HG02981 (cell line): ENCODE measurements around the gene KMT2C.
"Not testable (repeated sequence)": the region's sequence is repeated elsewhere in the genome, so short reads cannot be mapped to it uniquely, and the experiment has no call there.

Source experiments
- ATAC-seq: cut with Tn5 transposase; IDR thresholded peaks from one replicate; pipeline ENCODE4 v1.9.1; 2021; ENCODE audit warnings: mild to moderate bottlenecking, moderate library complexity; ENCODE audit not compliant: unreplicated experiment

Gene KMT2C

GRCh38 chr7:152435384-152436110 lies at the start of gene KMT2C:
Gene KMT2C, minus strand, starts transcription at chr7:152436003. Its CDS starts 217 bp downstream, at chr7:152435786.
- peak; percentile 16 for ATAC-seq

GRCh38 chr7:152481082-152481481 lies 45.3 kb upstream of the KMT2C start:
- ATAC-seq, result no peak

DNA sequence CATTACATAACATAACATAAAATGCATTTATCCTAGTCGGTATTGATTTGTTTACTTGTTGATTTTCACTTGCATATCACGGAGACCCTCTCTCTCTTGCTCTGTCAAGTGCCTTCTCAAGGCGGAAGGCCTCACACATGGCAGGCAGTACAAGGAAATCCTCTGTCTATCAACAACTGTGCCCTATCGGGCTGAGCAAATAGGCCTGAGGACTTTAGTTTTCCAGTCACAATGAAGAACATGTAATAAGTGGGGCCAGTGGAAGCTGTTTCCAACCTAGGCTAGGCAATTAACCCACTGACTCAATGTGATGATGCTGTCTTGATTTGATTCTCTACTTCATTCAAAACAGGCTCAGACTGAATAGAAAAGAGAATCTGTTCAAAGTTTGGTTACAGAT lies 44.9 kb upstream of the KMT2C start:
- no peak for ATAC-seq

GRCh38 chr7:152479595-152479994 lies 43.8 kb upstream of the KMT2C start:
- no peak for ATAC-seq

GRCh38 chr7:152478140-152478539 lies 42.3 kb upstream of the KMT2C start:
- ATAC-seq, result no peak

- ATAC-seq, result no peak
These were observed 41.3 kb upstream of the KMT2C start for GRCh38 chr7:152477079-152477478.

GRCh38 chr7:152476551-152476950 lies 40.7 kb upstream of the KMT2C start:
- ATAC-seq, result no peak

GRCh38 chr7:152471023-152471620 lies 35.3 kb upstream of the KMT2C start:
- not testable (repeated sequence) for ATAC-seq

- ATAC-seq, result not testable (repeated sequence)
These were observed 34.6 kb upstream of the KMT2C start for GRCh38 chr7:152470251-152471022.

DNA sequence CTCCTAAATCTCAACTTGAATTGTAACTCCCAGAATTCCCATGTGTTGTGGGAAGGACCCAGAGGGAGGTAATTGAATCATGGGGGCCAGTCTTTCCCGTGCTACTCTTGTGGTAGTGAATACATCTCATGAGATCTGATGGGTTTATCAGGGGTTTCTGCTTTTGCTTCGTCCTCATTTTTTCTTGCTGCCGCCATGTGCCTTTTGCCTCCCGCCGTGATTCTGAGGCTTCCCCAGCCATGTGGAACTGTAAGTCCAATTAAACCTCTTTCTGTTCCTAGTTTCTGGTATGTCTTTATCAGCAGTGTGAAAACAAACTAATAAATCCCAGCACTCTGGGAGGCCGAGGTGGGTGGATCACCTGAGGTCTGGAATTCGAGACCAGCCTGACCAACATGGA lies 33.8 kb upstream of the KMT2C start:
- ATAC-seq, result not testable (repeated sequence)

DNA sequence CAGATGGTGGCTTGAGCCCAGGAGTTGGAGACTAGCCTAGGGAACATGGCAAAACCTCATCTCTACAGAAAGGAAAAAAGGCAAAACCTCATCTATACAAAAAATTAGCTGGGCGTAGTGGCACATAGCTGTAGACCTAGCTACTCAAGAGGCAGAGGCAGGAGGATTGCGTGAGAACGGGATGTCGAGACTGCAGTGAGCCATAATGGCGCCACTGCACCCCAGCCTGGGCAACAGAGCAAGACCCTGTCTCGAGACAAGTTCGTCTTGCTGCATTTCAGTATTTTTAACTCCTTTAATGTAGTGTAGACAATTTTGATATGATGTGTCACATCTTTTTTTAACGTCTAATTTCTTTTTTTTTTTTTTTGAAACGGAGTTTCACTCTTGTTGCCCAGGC lies 31.4 kb upstream of the KMT2C start:
- ATAC-seq, result no peak

GRCh38 chr7:152465119-152465387 lies 29.2 kb upstream of the KMT2C start:
- ATAC-seq, result no peak

DNA sequence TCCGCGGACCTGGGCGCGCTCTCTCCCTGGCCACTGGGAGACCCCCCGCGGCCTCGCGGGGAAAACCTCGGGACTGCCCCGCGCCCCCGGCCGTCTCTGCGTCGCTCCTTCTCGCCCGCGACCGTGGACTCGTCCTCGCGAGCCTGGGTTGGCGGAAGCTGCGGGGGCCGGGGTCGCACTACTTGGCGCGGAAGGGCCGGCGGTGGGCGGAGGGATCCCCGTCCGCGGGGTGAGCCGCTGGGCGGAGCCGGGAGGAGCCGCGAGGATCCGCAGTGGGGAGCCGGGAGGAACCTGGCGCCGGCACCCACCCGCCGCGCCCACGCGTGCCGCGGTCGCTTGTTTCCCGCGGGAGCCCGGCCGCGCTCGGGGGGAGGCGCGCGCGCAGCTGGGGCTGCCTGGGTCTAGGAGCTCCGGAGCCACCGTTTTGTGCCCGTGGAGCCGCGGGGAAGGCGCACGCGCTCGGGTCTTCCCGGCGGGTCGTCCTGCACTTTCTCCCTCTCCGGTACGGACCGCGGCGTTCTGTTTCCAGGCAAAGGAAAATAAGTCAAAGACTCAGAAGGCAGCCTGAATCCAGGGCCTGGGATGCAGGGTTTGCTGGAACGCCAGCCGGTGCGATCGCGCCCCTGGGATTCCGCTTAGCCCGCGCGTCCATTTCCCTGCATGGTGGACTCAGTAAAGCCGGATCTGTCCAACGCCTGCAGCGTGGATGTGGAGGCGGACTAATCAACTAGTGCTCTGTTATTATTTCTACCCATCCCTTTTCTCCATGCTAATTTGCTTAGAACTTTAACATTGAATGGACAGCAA lies 28.7 kb upstream of the KMT2C start:
- ATAC-seq, result peak; percentile 31

- ATAC-seq, result peak; percentile 91
These were observed 28.0 kb upstream of the KMT2C start for GRCh38 chr7:152463709-152464311.

DNA sequence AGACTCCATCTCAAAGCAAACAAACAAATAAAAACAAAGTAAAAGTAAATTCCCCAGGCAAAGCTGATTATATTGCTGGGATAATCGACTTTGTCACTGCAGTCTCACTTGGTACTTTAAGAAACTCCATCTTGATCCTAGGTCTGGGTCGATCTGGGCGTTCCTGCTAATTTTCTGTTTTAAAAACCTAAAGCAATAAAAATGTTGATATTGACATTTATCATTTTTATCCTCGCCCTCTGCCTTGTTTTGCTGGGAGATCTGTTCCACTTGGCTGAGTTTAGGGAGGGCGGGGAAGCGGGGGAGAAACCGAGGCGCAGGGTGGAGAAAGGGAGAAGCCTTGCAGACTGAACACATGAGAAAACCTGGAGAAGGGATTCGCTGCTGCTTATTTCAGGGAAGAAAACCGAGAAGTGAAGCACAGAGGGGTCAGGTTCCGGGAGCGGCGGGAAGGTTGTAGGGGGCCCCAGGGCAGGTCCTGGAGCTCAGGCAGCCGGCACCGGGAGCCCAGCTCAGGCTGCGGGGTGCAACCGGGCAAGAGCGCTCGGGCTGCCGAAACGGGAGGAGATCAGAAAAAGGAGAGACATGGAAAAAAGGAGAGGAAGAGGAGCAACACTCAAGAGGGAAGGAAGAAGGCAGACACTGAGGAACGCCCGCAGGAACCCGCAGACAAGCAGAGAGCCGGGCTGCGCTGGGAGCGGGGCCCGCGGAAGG lies 27.3 kb upstream of the KMT2C start:
- ATAC-seq, result peak; percentile 6

- ATAC-seq, result no peak
These were observed 24.0 kb upstream of the KMT2C start for GRCh38 chr7:152459724-152460251.

DNA sequence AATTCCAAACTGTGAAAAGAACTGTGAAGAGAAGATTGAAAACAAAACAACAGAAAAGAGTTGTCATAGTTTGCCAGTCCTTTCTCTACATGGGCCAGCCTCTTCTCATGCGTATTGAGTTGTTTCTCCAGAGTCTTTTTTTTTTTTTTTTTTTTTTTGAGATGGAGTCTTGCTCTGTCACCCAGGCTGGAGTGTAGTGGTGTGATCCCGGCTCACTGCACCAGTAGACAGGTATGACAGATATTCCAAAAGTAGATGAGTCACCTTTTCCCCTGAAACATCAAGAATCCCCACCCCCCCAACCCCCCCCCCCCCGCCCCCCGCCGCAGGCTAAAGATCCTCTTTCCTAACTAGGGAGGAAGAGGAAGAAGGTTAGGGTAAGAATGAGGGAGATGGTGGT lies 15.6 kb upstream of the KMT2C start:
- no peak for ATAC-seq

- ATAC-seq, result not testable (repeated sequence)
These were observed 9.7 kb upstream of the KMT2C start for GRCh38 chr7:152445386-152446008.

DNA sequence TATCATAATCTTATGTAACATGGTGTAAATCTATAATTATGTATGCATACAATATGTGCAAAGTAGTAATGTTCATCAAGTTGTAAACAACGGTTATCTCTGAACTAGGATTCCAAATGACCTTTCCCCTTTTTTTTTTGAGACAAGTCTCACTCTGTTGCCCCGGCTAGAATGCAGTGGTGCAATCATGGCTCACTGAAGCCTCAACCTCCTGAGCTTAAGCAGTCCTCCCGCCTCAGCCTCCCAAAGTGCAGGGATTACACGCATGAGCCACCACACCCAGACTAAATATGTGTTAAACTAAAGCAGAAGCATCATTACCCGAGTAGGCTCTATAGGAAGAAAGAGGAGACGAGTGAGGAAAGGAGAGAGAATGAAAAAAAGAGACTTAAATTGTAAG lies 7.8 kb upstream of the KMT2C start:
- ATAC-seq, result no peak
